Keratinocyte (primary cell): ENCODE data around the gene DENND5B. TPM values are rescaled to one million over a fixed set of nuclear protein-coding genes. Genes with fewer than 3 reads are reported as not detected.
"Not testable (repeated sequence)": the region's sequence is repeated elsewhere in the genome, so short reads cannot be mapped to it uniquely, and the experiment has no call there.

Source experiments
- DNase-seq: peaks from one replicate; pipeline ENCODE4 v3.0.0-alpha.2; 2011; ENCODE audit warnings: low read depth, missing footprints, low spot score
- FAIRE-seq: peaks from 2 replicates; lab custom pipeline; 2011; peaks lifted over from hg19 to GRCh38; lab: Jason Lieb, UNC
- H2AFZ ChIP-seq: 2 replicates; pipeline ENCODE4 v1.6.0; 2012; ENCODE audit warnings: low read length, control low read depth, inconsistent platforms; ENCODE audit not compliant: control insufficient read depth
- H3K27ac ChIP-seq: 2 replicates; pipeline ENCODE4 v1.5.1; 2011; ENCODE audit warnings: low read length; ENCODE audit not compliant: control insufficient read depth, insufficient read depth
- H3K27me3 ChIP-seq: 3 replicates; pipeline ENCODE4 v1.6.0; 2011; ENCODE audit warnings: low read length; ENCODE audit not compliant: control insufficient read depth, insufficient read depth; ENCODE audit errors: extremely low read depth
- H3K36me3 ChIP-seq, 2 experiments: 2 replicates in 1 of 2; 3 replicates in 1 of 2; pipeline ENCODE4 v1.5.1; 2011; ENCODE audit warnings: low read length in 2 of 2, mild to moderate bottlenecking in 1 of 2; ENCODE audit not compliant: control insufficient read depth in 2 of 2, insufficient read depth in 2 of 2; ENCODE audit errors: extremely low read depth in 1 of 2
- H3K4me1 ChIP-seq: 3 replicates; pipeline ENCODE4 v1.5.1; 2011; ENCODE audit warnings: low read length; ENCODE audit not compliant: control insufficient read depth, insufficient read depth; ENCODE audit errors: extremely low read depth
- H3K4me2 ChIP-seq: 3 replicates; pipeline ENCODE4 v1.6.0; 2011; ENCODE audit warnings: low read depth, low read length; ENCODE audit not compliant: control insufficient read depth, insufficient read depth; ENCODE audit errors: extremely low read depth
- H3K4me3 ChIP-seq, 3 experiments: fragments of 200-600 bp in 1 of 3; sonication (generic) in 1 of 3; 2 replicates in 2 of 3; 3 replicates in 1 of 3; pipeline ENCODE4 v1.5.1; 2011 to 2016; ENCODE audit warnings: low read length in 3 of 3, mild to moderate bottlenecking in 3 of 3, control low read depth in 2 of 3, inconsistent platforms in 1 of 3, low read depth in 1 of 3, mixed read lengths in 1 of 3, mixed run types in 1 of 3, moderate library complexity in 1 of 3; ENCODE audit not compliant: control insufficient read depth in 2 of 3, insufficient read depth in 2 of 3; ENCODE audit errors: extremely low read depth in 1 of 3
- H3K79me2 ChIP-seq: 2 replicates; pipeline ENCODE4 v1.6.0; 2012; ENCODE audit warnings: low read length; ENCODE audit not compliant: control insufficient read depth, insufficient read depth
- H3K9ac ChIP-seq: 3 replicates; pipeline ENCODE4 v1.6.0; 2011; ENCODE audit warnings: low read length; ENCODE audit not compliant: control insufficient read depth, insufficient read depth; ENCODE audit errors: extremely low read depth
- H3K9me1 ChIP-seq: 3 replicates; pipeline ENCODE4 v1.6.0; 2011; ENCODE audit warnings: low read length; ENCODE audit not compliant: control insufficient read depth, insufficient read depth; ENCODE audit errors: extremely low read depth
- H3K9me3 ChIP-seq: 2 replicates; pipeline ENCODE4 v1.5.1; 2012; ENCODE audit warnings: low read depth, low read length; ENCODE audit not compliant: control insufficient read depth
- H4K20me1 ChIP-seq: 3 replicates; pipeline ENCODE4 v1.6.0; 2011; ENCODE audit warnings: low read length; ENCODE audit not compliant: control insufficient read depth, insufficient read depth; ENCODE audit errors: extremely low read depth
- CTCF ChIP-seq, 3 experiments: IDR thresholded peaks in 1 of 3; conservative IDR thresholded peaks in 1 of 3; optimal IDR thresholded peaks in 1 of 3; 2 replicates in 2 of 3; 3 replicates in 1 of 3; pipeline versions ENCODE3 to v1.5.1; 2011; ENCODE audit warnings: low read length in 3 of 3, mild to moderate bottlenecking in 3 of 3, moderate library complexity in 2 of 3, control low read depth in 1 of 3, inconsistent platforms in 1 of 3; ENCODE audit not compliant: insufficient read depth in 2 of 3; ENCODE audit errors: extremely low read depth in 1 of 3
- EZH2 ChIP-seq: IDR thresholded peaks from one replicate; pipeline ENCODE4 v1.6.1; 2012; ENCODE audit warnings: inconsistent platforms, mild to moderate bottlenecking, low read length, moderate library complexity
- dilution Hi-C: fragments of 300-500 bp; cut with MboI; formaldehyde crosslinking; loops from one replicate; pipeline ENCODE4 v1.7.0; 2020; ENCODE audit warnings: low sequenced_read_pairs; ENCODE audit not compliant: extremely low pct_ligation_motif_present
- polyA plus RNA-seq, 5 experiments: library from polyadenylated mRNA; depleted of rRNA in 3 of 5; stranded (reverse) in 3 of 5; stranded (forward) in 1 of 5; unstranded in 1 of 5; fragments of >200 nt; gene quantifications; 1 replicate in 1 of 5; 2 replicates in 3 of 5; 3 replicates in 1 of 5; pipeline versions ENCODE4 v1.2.1 to v1.2.3, GENCODE V29; 2011 to 2012; ENCODE audit warnings: missing spikeins in 2 of 5, low read depth in 1 of 5, low replicate concordance in 1 of 5

The DENND5B gene
- polyA plus RNA-seq, 1 donor (not counting 4 experiments of a cell fraction or from before 2014, with no cell fraction given): 4.7 TPM

- DNase-seq: no peak
- no peak for FAIRE-seq
- no peak overlapping the region for H3K4me2 ChIP-seq
- H3K9me1 ChIP-seq: no peaks in the 10 kb centered on the region
- TF ChIP-seq EZH2 (no peak), CTCF (optimal IDR thresholded peaks at IDR 0.05 in 1 of 3, IDR thresholded peaks at IDR 0.05 in 1 of 3, conservative IDR thresholded peaks at IDR 0.05 in 1 of 3; ENCODE audit: extremely low read depth in 1 of 3, insufficient read depth in 2 of 3, low read length in 3 of 3) (no peak)
- H3K79me2 ChIP-seq: no peaks in the 10 kb centered on the region
- H3K9ac ChIP-seq: no peak overlapping the region
- H3K27ac ChIP-seq: no peak overlapping the region
- no peak overlapping the region for H3K4me3 ChIP-seq
- H3K9me3 ChIP-seq: no peaks in the 10 kb centered on the region
- H3K27me3 ChIP-seq: no peaks in the 10 kb centered on the region
- H3K4me1 ChIP-seq: peaks cover 4% of the 10 kb centered on the region
- no peaks in the 10 kb centered on the region for H3K36me3 ChIP-seq
- H2AFZ ChIP-seq: no peak overlapping the region
- H4K20me1 ChIP-seq: no peaks in the 10 kb centered on the region
- dilution Hi-C loops: no loop called here
These were observed 17.9 kb downstream of the DENND5B start for GRCh38 chr12:31572900-31573600.

GRCh38 chr12:31570880-31571279 lies 20.1 kb downstream of the DENND5B start:
- FAIRE-seq (no peak), DNase-seq (no peak)
- Histone ChIP-seq H3K4me2 (no peak overlapping the region), H3K9ac (no peak overlapping the region), H4K20me1 (no peaks in the 10 kb centered on the region), H3K4me1 (peaks cover 4% of the 10 kb centered on the region), H3K27me3 (no peaks in the 10 kb centered on the region), H3K9me1 (no peaks in the 10 kb centered on the region), H3K36me3 (no peaks in the 10 kb centered on the region), H3K9me3 (no peaks in the 10 kb centered on the region), H3K27ac (no peak overlapping the region), H3K79me2 (no peaks in the 10 kb centered on the region), H3K4me3 (no peak overlapping the region), H2AFZ (no peak overlapping the region)
- dilution Hi-C loops: no loop called here
- no peak for TF ChIP-seq EZH2
- TF ChIP-seq CTCF (optimal IDR thresholded peaks at IDR 0.05 in 1 of 3, IDR thresholded peaks at IDR 0.05 in 1 of 3, conservative IDR thresholded peaks at IDR 0.05 in 1 of 3; ENCODE audit: extremely low read depth in 1 of 3, insufficient read depth in 2 of 3, low read length in 3 of 3): no peak

GRCh38 chr12:31569517-31569916 lies 21.4 kb downstream of the DENND5B start:
- H3K79me2 ChIP-seq, H3K4me2 ChIP-seq, H3K27ac ChIP-seq, FAIRE-seq, H3K9me3 ChIP-seq, H3K4me3 ChIP-seq, H3K27me3 ChIP-seq, DNase-seq, dilution Hi-C loops, H3K36me3 ChIP-seq, H2AFZ ChIP-seq, H3K9me1 ChIP-seq, H3K4me1 ChIP-seq, H4K20me1 ChIP-seq, H3K9ac ChIP-seq: not testable (repeated sequence)
